HepG2 (cell line): ENCODE data around the gene BDH2.

Experiments
- FOXJ3 ChIP-seq: sonication (generic); formaldehyde crosslinking; IDR thresholded peaks from 2 replicates; pipeline ENCODE4 v1.4.0; 2020; ENCODE audit warnings: missing genetic modification reagents, mild to moderate bottlenecking, borderline replicate concordance
- ZNF335 ChIP-seq: sonication (generic); formaldehyde crosslinking; IDR thresholded peaks from 2 replicates; pipeline ENCODE4 v1.4.0; 2020; ENCODE audit warnings: missing genetic modification reagents
- ZNF766 ChIP-seq: sonication (generic); formaldehyde crosslinking; IDR thresholded peaks from 2 replicates; pipeline ENCODE4 v1.5.0; 2020; ENCODE audit warnings: missing genetic modification reagents, borderline replicate concordance
- ZNF777 ChIP-seq: sonication (generic); formaldehyde crosslinking; IDR thresholded peaks from 2 replicates; pipeline ENCODE4 v1.4.0; 2020; ENCODE audit warnings: missing genetic modification reagents
- TF ChIP-seq, protein P1 (sequence below), 2 experiments: sonication (generic) in 1 of 2; formaldehyde crosslinking in 1 of 2; IDR thresholded peaks; 2 replicates each; pipeline versions ENCODE4 v1.6.1 to v1.9.0; 2014 to 2022; ENCODE audit warnings: antibody characterized with exemption in 1 of 2, borderline replicate concordance in 1 of 2, inconsistent platforms in 1 of 2, low read depth in 1 of 2, missing genetic modification reagents in 1 of 2
- TF ChIP-seq, protein P2 (sequence below): sonication (generic); formaldehyde crosslinking; IDR thresholded peaks from 2 replicates; pipeline ENCODE4 v1.5.0; 2020; ENCODE audit warnings: mild to moderate bottlenecking, missing genetic modification reagents, moderate library complexity
- TF ChIP-seq, protein P3 (sequence below): sonication (generic); formaldehyde crosslinking; IDR thresholded peaks from 2 replicates; pipeline ENCODE4 v1.4.0; 2020; ENCODE audit warnings: missing genetic modification reagents, mild to moderate bottlenecking, borderline replicate concordance
- TF ChIP-seq, protein P4 (sequence below): sonication (generic); formaldehyde crosslinking; IDR thresholded peaks from 2 replicates; pipeline ENCODE4 v1.5.1; 2020; ENCODE audit warnings: missing genetic modification reagents, mild to moderate bottlenecking, borderline replicate concordance

DNA sequence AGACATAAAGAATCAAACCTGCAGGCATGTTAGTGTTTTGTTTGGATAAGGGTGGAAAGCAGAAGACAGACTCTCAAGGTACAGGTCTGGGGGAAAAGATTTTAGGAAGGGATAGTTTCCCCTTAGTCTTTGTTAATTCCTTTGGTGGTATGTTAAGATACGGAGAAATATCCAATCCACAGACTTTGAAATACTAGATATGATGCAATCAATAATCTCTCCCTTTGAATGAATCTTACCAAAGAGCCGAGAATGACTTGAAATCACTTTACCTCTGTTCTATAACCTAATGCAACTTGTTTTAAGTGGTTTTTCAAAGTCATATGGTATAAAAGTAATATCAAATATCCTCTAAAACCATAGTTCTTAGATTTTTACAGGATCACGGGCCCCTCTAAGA lies 5.3 kb upstream of the BDH2 start:
- TF ChIP-seq, protein P1, sequence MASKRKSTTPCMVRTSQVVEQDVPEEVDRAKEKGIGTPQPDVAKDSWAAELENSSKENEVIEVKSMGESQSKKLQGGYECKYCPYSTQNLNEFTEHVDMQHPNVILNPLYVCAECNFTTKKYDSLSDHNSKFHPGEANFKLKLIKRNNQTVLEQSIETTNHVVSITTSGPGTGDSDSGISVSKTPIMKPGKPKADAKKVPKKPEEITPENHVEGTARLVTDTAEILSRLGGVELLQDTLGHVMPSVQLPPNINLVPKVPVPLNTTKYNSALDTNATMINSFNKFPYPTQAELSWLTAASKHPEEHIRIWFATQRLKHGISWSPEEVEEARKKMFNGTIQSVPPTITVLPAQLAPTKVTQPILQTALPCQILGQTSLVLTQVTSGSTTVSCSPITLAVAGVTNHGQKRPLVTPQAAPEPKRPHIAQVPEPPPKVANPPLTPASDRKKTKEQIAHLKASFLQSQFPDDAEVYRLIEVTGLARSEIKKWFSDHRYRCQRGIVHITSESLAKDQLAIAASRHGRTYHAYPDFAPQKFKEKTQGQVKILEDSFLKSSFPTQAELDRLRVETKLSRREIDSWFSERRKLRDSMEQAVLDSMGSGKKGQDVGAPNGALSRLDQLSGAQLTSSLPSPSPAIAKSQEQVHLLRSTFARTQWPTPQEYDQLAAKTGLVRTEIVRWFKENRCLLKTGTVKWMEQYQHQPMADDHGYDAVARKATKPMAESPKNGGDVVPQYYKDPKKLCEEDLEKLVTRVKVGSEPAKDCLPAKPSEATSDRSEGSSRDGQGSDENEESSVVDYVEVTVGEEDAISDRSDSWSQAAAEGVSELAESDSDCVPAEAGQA (IDR thresholded peaks at IDR 0.05; ENCODE audit: low read depth): no peak
- TF ChIP-seq, protein P1 (CRISPR knock-in tag; IDR thresholded peaks at IDR 0.05; ENCODE audit: borderline replicate concordance): no peak
- TF ChIP-seq FOXJ3 (no peak), ZNF766 (CRISPR knock-in tag) (no peak), ZNF777 (CRISPR knock-in tag) (no peak), ZNF335 (CRISPR knock-in tag) (no peak)
- TF ChIP-seq, protein P2, sequence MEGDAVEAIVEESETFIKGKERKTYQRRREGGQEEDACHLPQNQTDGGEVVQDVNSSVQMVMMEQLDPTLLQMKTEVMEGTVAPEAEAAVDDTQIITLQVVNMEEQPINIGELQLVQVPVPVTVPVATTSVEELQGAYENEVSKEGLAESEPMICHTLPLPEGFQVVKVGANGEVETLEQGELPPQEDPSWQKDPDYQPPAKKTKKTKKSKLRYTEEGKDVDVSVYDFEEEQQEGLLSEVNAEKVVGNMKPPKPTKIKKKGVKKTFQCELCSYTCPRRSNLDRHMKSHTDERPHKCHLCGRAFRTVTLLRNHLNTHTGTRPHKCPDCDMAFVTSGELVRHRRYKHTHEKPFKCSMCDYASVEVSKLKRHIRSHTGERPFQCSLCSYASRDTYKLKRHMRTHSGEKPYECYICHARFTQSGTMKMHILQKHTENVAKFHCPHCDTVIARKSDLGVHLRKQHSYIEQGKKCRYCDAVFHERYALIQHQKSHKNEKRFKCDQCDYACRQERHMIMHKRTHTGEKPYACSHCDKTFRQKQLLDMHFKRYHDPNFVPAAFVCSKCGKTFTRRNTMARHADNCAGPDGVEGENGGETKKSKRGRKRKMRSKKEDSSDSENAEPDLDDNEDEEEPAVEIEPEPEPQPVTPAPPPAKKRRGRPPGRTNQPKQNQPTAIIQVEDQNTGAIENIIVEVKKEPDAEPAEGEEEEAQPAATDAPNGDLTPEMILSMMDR (CRISPR knock-in tag): no peak
- TF ChIP-seq, protein P3, sequence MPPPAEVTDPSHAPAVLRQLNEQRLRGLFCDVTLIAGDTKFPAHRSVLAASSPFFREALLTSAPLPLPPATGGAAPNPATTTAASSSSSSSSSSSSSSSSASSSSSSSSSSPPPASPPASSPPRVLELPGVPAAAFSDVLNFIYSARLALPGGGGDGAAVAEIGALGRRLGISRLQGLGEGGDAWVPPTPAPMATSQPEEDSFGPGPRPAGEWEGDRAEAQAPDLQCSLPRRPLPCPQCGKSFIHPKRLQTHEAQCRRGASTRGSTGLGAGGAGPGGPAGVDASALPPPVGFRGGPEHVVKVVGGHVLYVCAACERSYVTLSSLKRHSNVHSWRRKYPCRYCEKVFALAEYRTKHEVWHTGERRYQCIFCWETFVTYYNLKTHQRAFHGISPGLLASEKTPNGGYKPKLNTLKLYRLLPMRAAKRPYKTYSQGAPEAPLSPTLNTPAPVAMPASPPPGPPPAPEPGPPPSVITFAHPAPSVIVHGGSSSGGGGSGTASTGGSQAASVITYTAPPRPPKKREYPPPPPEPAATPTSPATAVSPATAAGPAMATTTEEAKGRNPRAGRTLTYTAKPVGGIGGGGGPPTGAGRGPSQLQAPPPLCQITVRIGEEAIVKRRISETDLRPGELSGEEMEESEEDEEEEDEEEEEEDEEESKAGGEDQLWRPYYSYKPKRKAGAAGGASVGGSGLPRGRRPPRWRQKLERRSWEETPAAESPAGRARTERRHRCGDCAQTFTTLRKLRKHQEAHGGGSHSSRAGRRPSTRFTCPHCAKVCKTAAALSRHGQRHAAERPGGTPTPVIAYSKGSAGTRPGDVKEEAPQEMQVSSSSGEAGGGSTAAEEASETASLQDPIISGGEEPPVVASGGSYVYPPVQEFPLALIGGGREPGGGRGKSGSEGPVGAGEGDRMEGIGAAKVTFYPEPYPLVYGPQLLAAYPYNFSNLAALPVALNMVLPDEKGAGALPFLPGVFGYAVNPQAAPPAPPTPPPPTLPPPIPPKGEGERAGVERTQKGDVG (CRISPR knock-in tag): no peak
- TF ChIP-seq, protein P4, sequence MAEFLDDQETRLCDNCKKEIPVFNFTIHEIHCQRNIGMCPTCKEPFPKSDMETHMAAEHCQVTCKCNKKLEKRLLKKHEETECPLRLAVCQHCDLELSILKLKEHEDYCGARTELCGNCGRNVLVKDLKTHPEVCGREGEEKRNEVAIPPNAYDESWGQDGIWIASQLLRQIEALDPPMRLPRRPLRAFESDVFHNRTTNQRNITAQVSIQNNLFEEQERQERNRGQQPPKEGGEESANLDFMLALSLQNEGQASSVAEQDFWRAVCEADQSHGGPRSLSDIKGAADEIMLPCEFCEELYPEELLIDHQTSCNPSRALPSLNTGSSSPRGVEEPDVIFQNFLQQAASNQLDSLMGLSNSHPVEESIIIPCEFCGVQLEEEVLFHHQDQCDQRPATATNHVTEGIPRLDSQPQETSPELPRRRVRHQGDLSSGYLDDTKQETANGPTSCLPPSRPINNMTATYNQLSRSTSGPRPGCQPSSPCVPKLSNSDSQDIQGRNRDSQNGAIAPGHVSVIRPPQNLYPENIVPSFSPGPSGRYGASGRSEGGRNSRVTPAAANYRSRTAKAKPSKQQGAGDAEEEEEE: no peak
